DND-41 (cell line): ENCODE results near the gene BCL2A1.

ENCODE experiments used
- ATAC-seq: fragments of 200-7000 bp; cut with Tn5 transposase; 3 replicates; pipeline ENCODE4 v1.9.1; 2021; ENCODE audit warnings: low read depth; ENCODE audit not compliant: insufficient read depth
- DNase-seq: peaks from one replicate; pipeline ENCODE4 v3.0.0-alpha.2; 2020
- H2AFZ ChIP-seq: 2 replicates; pipeline ENCODE4 v1.6.0; 2012; ENCODE audit warnings: low read depth, low read length
- H3K27ac ChIP-seq: 2 replicates; pipeline ENCODE4 v1.5.1; 2012; ENCODE audit warnings: low read length, inconsistent platforms
- H3K27me3 ChIP-seq: fragments of 200-600 bp; sonication (generic); 2 replicates; pipeline ENCODE4 v1.6.0; 2012; ENCODE audit warnings: low read length, mild to moderate bottlenecking, inconsistent platforms; ENCODE audit not compliant: insufficient read depth, poor library complexity
- H3K36me3 ChIP-seq: 2 replicates; pipeline ENCODE4 v1.5.1; 2012; ENCODE audit warnings: low read length, inconsistent platforms; ENCODE audit not compliant: insufficient read depth
- H3K4me1 ChIP-seq: 2 replicates; pipeline ENCODE4 v1.5.1; 2012; ENCODE audit warnings: mild to moderate bottlenecking, low read length; ENCODE audit not compliant: insufficient read depth
- H3K4me2 ChIP-seq: 2 replicates; pipeline ENCODE4 v1.6.0; 2012; ENCODE audit warnings: mild to moderate bottlenecking, moderate library complexity, low read length, inconsistent platforms; ENCODE audit not compliant: insufficient read depth
- H3K4me3 ChIP-seq, 2 experiments: fragments of 200-600 bp in 1 of 2; shearing (Covaris generic) in 1 of 2; 2 replicates each; pipeline ENCODE4 v1.5.1; 2012 to 2016; ENCODE audit warnings: inconsistent platforms in 2 of 2, low read length in 2 of 2, mild to moderate bottlenecking in 2 of 2, low read depth in 1 of 2, moderate library complexity in 1 of 2
- H3K79me2 ChIP-seq: 2 replicates; pipeline ENCODE4 v1.6.0; 2012; ENCODE audit warnings: low read length, inconsistent platforms; ENCODE audit not compliant: insufficient read depth
- H3K9ac ChIP-seq: 2 replicates; pipeline ENCODE4 v1.6.0; 2012; ENCODE audit warnings: low read depth, mild to moderate bottlenecking, inconsistent platforms, low read length, moderate library complexity
- H3K9me3 ChIP-seq: 2 replicates; pipeline ENCODE4 v1.5.1; 2012; ENCODE audit warnings: low read length, moderate library complexity, mild to moderate bottlenecking, inconsistent platforms; ENCODE audit not compliant: insufficient read depth, severe bottlenecking
- H4K20me1 ChIP-seq: 2 replicates; pipeline ENCODE4 v1.6.0; 2012; ENCODE audit warnings: low read length; ENCODE audit not compliant: insufficient read depth
- CTCF ChIP-seq: IDR thresholded peaks from 2 replicates; pipeline ENCODE4 v1.5.1; 2012; ENCODE audit warnings: borderline replicate concordance, low read length, moderate library complexity, mild to moderate bottlenecking; ENCODE audit not compliant: poor library complexity, severe bottlenecking; ENCODE audit errors: extremely low read depth
- EZH2 ChIP-seq: IDR thresholded peaks from 3 replicates; pipeline ENCODE4 v1.6.1; 2012; ENCODE audit warnings: borderline replicate concordance, low read depth, mild to moderate bottlenecking, moderate library complexity, low read length, inconsistent platforms; ENCODE audit not compliant: severe bottlenecking

Gene BCL2A1

GRCh38 chr15:80003934-80004472 lies 33.0 kb upstream of the BCL2A1 start:
- no peak overlapping the region for H3K4me3 ChIP-seq
- H3K9me3 ChIP-seq = no peaks in the 10 kb centered on the region
- no peaks in the 10 kb centered on the region for H3K36me3 ChIP-seq
- DNase-seq = no peak
- ATAC-seq = no peak
- H3K4me2 ChIP-seq = no peak overlapping the region
- H3K9ac ChIP-seq = no peak overlapping the region
- no peaks in the 10 kb centered on the region for H3K4me1 ChIP-seq
- H3K79me2 ChIP-seq = no peaks in the 10 kb centered on the region
- TF ChIP-seq CTCF (no peak), EZH2 (no peak)
- no peaks in the 10 kb centered on the region for H3K27me3 ChIP-seq
- no peaks in the 10 kb centered on the region for H4K20me1 ChIP-seq
- no peak overlapping the region for H3K27ac ChIP-seq
- H2AFZ ChIP-seq = no peak overlapping the region

- no peak for TF ChIP-seq CTCF
- no peak for TF ChIP-seq EZH2
- Histone ChIP-seq H3K4me1 (no peaks in the 10 kb centered on the region), H3K79me2 (no peaks in the 10 kb centered on the region), H2AFZ (no peak overlapping the region), H3K9ac (no peak overlapping the region), H3K27ac (no peak overlapping the region), H3K9me3 (no peaks in the 10 kb centered on the region), H3K27me3 (no peaks in the 10 kb centered on the region), H3K4me3 (no peak overlapping the region), H4K20me1 (no peaks in the 10 kb centered on the region), H3K36me3 (no peaks in the 10 kb centered on the region), H3K4me2 (no peak overlapping the region)
- DNase-seq (peak; percentile 7), ATAC-seq (no peak)
These were observed 32.2 kb upstream of the BCL2A1 start for GRCh38 chr15:80003171-80003570.

GRCh38 chr15:80002267-80002666 lies 31.3 kb upstream of the BCL2A1 start:
- Histone ChIP-seq H4K20me1 (no peaks in the 10 kb centered on the region), H3K4me1 (no peaks in the 10 kb centered on the region), H3K4me3 (no peak overlapping the region), H3K9ac (no peak overlapping the region), H3K27me3 (no peaks in the 10 kb centered on the region), H2AFZ (no peak overlapping the region), H3K36me3 (no peaks in the 10 kb centered on the region), H3K79me2 (no peaks in the 10 kb centered on the region), H3K9me3 (no peaks in the 10 kb centered on the region), H3K4me2 (no peak overlapping the region), H3K27ac (no peak overlapping the region)
- ATAC-seq (no peak), DNase-seq (no peak)
- TF ChIP-seq CTCF (no peak), EZH2 (no peak)

GRCh38 chr15:79994615-79995014 lies 23.6 kb upstream of the BCL2A1 start:
- no peak overlapping the region for H2AFZ ChIP-seq

More at GRCh38 chr15:79994615-79995014, 23.6 kb upstream of the BCL2A1 start:
- Histone ChIP-seq H3K9me3 (no peaks in the 10 kb centered on the region), H3K4me1 (0 out of 2 replicates have a peak, but pooled peaks cover 3% of the 10 kb centered on the region), H3K27me3 (no peaks in the 10 kb centered on the region), H4K20me1 (no peaks in the 10 kb centered on the region), H3K36me3 (no peaks in the 10 kb centered on the region), H3K27ac (no peak overlapping the region), H3K79me2 (no peaks in the 10 kb centered on the region), H3K4me2 (no peak overlapping the region), H3K4me3 (no peak overlapping the region), H3K9ac (no peak overlapping the region)
- TF ChIP-seq EZH2 (no peak), CTCF (no peak)
- no peak for ATAC-seq
- DNase-seq = no peak
